GM19438 (cell line): ENCODE measurements around the gene MTA2.

Experiments
- ATAC-seq: cut with Tn5 transposase; IDR thresholded peaks from one replicate; pipeline ENCODE4 v1.9.1; 2021; ENCODE audit warnings: low read depth; ENCODE audit not compliant: unreplicated experiment

Gene MTA2

DNA sequence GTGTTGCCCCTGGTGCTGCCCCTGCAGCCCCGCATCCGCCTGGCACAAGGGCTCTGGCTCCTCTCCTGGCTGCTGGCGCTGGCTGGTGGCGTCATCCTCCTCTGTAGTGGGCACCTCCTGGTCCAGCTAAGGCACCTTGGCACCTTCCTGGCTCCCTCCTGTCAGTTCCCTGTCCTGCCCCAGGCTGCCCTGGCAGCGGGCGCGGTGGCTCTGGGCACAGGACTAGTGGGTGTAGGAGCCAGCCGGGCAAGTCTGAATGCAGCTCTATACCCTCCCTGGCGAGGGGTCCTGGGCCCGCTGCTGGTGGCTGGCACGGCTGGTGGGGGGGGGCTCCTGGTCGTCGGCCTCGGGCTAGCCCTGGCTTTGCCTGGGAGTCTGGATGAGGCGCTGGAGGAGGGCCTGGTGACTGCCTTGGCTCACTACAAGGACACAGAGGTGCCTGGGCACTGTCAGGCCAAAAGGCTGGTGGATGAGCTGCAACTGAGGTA, 11.7 kb upstream of the MTA2 start:
- no peak for ATAC-seq

DNA sequence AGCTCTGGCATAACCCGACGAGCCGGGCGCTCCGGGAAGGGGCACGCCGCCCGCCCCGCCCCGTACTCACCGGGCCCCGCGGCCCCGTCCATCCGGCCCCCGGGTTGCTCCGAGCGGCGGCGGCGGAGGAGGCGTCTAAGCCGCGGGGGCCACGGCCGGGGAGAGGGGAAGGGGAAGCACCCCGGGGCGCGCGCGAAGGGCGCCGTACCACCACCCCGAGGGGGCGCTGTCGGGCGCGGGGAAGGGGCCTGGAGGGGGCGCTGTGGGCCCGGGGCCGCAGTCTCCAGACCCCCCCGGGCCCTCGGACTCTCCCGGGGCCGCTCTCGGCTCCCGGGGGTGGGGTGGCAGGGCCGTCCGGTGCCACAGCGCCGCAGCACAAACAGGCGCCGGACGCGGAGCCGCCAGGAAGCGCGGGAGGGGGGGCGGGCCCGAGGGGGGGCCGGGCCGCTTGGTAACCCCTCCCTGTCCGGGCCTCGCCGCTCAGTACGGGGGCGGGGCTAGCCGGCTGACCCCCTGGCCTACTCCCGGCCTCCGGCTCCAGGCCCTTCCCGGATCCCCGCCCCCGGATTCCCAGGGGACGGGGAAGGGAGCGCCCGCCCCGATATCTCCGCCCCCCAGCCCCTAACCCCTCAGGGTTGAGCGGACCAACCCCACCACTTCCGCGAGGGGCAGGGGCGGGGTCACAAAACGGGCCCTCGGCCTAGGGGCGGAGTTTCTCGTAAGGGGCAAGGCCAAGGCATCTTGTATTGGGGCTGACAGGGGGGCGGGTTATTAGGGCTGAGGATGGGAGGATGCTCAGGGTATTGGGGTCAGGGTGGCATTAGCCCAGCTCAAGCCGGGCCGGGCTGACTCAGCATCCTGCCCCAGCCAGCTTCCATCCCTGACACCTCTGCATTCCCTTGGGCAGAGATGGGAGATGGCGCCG, 11.0 kb upstream of the MTA2 start, which contains the start of the genes EML3 and ROM1:
EML3 (minus strand) TSS at position 410 of the 925 bp plus-strand sequence; CDS start at position 92, 318 bp downstream.
ROM1 (plus strand) TSS at position 892 of the 925 bp plus-strand sequence; CDS start at position 917, 25 bp downstream.
- ATAC-seq: peak; percentile 66

- ATAC-seq: peak; percentile 20
Measured at GRCh38 chr11:62611705-62612365, 10.2 kb upstream of the MTA2 start.

- ATAC-seq: no peak
Measured at GRCh38 chr11:62610814-62611704, 9.4 kb upstream of the MTA2 start.

GRCh38 chr11:62610403-62610802, 8.7 kb upstream of the MTA2 start:
- no peak for ATAC-seq

DNA sequence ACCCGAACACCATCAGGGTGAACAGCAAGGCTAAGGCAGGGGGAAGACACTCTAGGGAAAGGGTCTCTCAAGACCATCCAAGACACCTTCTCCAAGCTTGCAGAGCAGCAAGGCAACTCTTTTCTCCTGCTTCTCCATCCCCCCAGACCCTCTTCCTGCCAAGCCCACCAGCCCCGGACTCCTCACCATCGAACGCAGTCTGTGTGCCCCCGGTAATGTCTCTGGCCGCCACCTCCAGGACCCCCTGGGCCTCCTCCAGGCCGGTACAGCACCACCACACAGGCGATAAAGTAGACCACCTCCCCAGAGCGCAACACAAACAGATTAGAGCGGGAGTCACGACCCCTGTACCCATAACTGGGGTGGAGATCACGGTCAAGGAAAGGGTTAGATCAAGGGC, 7.1 kb upstream of the MTA2 start:
- no peak for ATAC-seq

DNA sequence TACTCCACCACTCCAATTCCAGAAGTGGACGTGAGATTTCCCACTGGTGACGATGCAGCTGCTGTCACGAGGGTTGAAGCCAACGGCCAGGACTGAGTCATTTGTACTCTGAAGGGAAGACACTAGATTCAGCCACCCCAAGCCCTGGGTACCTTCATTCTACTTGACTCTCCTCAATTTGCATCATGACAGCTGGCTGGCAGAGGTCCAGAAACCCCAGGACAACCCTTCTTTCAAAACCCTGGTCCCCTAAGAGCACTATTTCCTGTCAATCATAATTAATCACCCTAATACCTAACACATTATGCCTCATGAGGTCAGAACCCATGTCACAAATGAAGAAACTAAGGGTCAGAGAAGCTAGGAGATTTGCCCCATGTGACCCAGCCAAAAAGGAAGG, 6.0 kb upstream of the MTA2 start:
- no peak for ATAC-seq

DNA sequence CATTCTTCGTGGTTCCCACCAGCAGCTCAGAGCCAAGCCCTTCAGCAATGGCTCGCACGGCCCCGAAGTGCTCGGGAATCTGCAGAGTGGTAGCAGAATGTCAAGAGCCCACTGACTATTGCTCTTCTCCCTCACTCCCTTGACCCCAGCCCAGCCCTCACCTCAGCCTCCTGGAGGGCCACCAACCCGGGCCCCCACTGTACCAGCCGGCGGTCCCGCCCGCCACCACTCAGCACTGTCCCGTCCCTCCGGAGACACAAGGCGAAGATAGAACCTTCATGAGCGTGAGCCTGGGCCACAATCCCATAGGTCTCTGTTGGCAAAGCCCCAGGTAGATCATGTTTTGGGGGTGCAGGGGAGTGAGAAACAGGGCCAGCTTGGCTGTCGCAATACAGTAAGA, 4.2 kb upstream of the MTA2 start:
- ATAC-seq: no peak

DNA sequence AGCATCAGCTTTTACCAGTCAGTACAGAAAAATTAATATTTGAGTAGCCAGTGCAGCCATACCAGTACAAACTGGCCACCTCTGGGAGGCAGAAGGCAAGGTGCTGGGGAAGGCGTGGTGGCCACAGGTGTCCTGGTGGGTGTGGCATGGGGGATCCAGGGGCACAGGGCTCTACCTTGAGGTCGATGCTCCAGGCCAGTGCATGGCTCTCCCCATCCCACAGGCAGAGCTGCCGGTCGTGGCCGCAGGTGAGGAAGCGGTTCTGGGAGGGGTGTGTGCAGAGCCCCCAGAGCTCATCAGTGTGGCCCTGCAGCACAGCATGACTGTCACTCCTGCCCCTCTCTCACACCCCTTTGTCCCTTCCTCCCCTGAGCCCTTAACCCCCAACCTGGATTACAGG, 3.8 kb upstream of the MTA2 start:
- no peak for ATAC-seq

DNA sequence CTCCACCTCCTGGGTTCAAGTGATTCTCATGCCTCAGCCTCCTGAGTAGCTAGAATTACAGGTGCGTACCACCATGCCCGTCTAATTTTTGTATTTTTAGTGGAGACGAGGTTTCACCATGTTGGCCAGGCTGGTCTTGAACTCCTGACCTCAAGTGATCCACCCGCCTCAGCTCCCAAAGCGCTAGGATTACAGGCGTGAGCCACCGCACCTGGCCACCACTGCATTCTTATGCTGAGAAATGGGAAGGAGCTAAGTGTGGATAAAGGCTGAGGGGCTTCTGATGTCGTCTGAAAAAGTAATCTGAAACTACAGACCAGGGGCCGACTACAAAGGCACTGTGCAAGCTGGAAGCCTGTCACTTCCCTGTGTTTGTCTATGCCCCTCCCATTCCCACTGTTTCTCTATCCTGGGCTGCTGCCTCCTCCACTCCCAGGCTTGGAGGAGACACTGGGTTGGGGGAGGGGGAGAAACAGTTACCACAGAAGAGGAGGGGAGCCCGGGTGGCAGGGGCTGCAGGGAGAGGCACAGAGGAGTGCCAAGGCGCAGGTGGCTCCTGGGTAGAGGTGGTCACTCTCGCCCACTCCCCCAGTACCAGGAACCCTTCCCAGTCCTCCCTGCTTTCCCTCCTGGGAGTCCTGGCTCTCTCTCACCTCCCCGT, 2.9 kb upstream of the MTA2 start:
- ATAC-seq: no peak

- ATAC-seq: no peak
Measured at GRCh38 chr11:62603776-62604299, 2.2 kb upstream of the MTA2 start.

- no peak for ATAC-seq
Measured at GRCh38 chr11:62603072-62603408, 1.4 kb upstream of the MTA2 start.

GRCh38 chr11:62602141-62603071, 741 bp upstream of the MTA2 start:
- ATAC-seq: no peak

DNA sequence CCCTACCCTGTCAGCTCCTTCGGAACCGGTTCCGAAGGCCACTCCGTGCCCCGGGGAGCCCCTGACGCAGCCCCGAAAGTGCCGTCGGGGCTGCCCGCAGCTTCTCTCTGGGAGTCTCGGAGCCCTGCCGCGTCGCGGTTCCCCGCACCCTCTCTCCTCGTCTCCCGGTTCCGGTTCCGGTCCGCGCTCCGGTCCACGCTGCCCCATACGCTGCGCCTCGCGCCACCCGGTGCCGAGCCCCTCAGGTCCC, 618 bp downstream of the MTA2 start:
- ATAC-seq: no peak

- no peak for ATAC-seq
Measured at GRCh38 chr11:62600367-62601121, 1.1 kb downstream of the MTA2 start.

DNA sequence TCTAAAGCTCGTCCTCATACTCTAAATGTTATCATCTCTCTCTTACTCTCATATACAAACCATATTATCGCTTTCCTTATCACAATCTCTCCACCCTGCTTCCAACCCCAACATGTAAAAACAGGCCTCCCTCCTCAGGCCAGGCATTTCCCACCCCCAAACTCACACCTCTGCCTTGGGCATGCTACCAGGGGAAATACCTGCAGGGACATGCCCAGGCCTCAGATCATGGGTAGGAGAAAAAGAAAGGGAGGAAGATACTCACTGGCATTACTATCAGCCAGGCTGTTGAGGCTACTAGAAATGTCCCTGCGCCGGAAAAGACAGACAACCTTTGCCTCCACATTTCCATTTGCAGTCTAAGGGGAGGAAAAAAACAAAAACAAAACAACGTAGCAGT, 1.8 kb downstream of the MTA2 start:
- ATAC-seq: no peak

GRCh38 chr11:62599069-62599696, 2.5 kb downstream of the MTA2 start:
- peak; percentile 51 for ATAC-seq

DNA sequence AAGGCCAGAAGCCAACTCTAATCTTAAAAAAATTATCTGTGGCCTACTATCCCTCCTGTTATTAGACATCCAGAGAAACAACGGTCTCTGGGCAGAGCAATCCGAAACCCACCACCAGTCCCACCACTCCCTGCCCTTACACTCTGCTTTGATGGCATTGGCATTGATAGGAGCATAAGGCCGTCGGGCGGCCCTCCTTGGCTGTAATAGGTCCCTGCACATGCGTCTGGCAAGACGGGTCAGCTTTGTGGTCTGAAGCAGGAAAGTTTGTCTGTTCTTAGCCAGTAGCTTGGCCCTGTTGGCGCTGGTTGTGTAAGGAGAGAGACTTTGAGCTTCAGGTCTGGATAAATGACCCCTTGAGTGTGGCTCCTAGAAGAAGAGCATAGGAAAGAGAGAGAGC, 6.5 kb downstream of the MTA2 start:
- no peak for ATAC-seq
